ENCODE results near the gene GNPDA2.

GNPDA2 gene

GRCh38 chr4:44679060-44679459 lies 47.3 kb downstream of the GNPDA2 start:
- DNase-seq (ENCODE audit: low read depth in 1 of 2, low spot score in 1 of 2): no peak

GRCh38 chr4:44678094-44679041 lies 48.0 kb downstream of the GNPDA2 start, which contains the start of gene GUF1:
Gene GUF1 (plus strand): TSS chr4:44678420. CDS start chr4:44678623, 203 bp downstream.
- peak; percentile 76 to 78 for DNase-seq (ENCODE audit: low read depth in 1 of 2, low spot score in 1 of 2)

GRCh38 chr4:44675366-44675765 lies 51.0 kb downstream of the GNPDA2 start:
- DNase-seq (ENCODE audit: low read depth in 1 of 2, low spot score in 1 of 2): no peak

GRCh38 chr4:44674471-44674870 lies 51.9 kb downstream of the GNPDA2 start:
- DNase-seq (ENCODE audit: low read depth in 1 of 2, low spot score in 1 of 2): no peak

- no peak for DNase-seq (ENCODE audit: low read depth in 1 of 2, low spot score in 1 of 2)
Measured at GRCh38 chr4:44671636-44672035, 54.7 kb downstream of the GNPDA2 start.

GRCh38 chr4:44670506-44671199 lies 55.7 kb downstream of the GNPDA2 start:
- DNase-seq (ENCODE audit: low read depth in 1 of 2, low spot score in 1 of 2): no peak

GRCh38 chr4:44668526-44668925 lies 57.8 kb downstream of the GNPDA2 start:
- DNase-seq (ENCODE audit: low read depth in 1 of 2, low spot score in 1 of 2): no peak

GRCh38 chr4:44663539-44664263 lies 62.7 kb downstream of the GNPDA2 start:
- DNase-seq (ENCODE audit: low read depth in 1 of 2, low spot score in 1 of 2): no peak

- no peak for DNase-seq (ENCODE audit: low read depth in 1 of 2, low spot score in 1 of 2)
Measured at GRCh38 chr4:44662623-44663005, 63.7 kb downstream of the GNPDA2 start.

- no peak for DNase-seq (ENCODE audit: low read depth in 1 of 2, low spot score in 1 of 2)
Measured at GRCh38 chr4:44661940-44662622, 64.3 kb downstream of the GNPDA2 start.

GRCh38 chr4:44660396-44660795 lies 66.0 kb downstream of the GNPDA2 start:
- no peak for DNase-seq (ENCODE audit: low read depth in 1 of 2, low spot score in 1 of 2)

GRCh38 chr4:44652002-44652401 lies 74.4 kb downstream of the GNPDA2 start:
- no peak for DNase-seq (ENCODE audit: low read depth in 1 of 2, low spot score in 1 of 2)
